ENCODE data around the gene HOXC9. TPM values are rescaled to one million over a fixed set of nuclear protein-coding genes. Genes with fewer than 3 reads are reported as not detected.

Gene HOXC9
- total and polyA plus RNA-seq, 9 of the 15 experiments (the other 6 are each of a cell fraction or from before 2014, with no cell fraction given) = 1.1 to 10.5 (median 9.3) TPM

- TF ChIP-seq RERE (CRISPR knock-in tag; IDR thresholded peaks at IDR 0.05; ENCODE audit: borderline replicate concordance) = no peak
Measured at GRCh38 chr12:53955036-53955775, 44.8 kb upstream of the HOXC9 start (continued).

GRCh38 chr12:53955776-53956250 lies 44.1 kb upstream of the HOXC9 start:
- no peaks in the 10 kb centered on the region for H3K9me3 ChIP-seq (replicated peaks; ENCODE audit: control insufficient read depth, insufficient read depth, low read depth, low read length)
- no peaks in the 10 kb centered on the region for H3K79me2 ChIP-seq (ENCODE audit: control insufficient read depth, insufficient read depth, low read length)
- H3K4me2 ChIP-seq (ENCODE audit: insufficient read depth, low read length) = no peak overlapping the region
- peaks cover 0 to 26% of the 10 kb centered on the region in 2 experiments; a peak in 2 of 5 replicates for H3K4me1 ChIP-seq (replicated peaks in 1 of 2; ENCODE audit: control insufficient read depth in 2 of 2, insufficient read depth in 2 of 2, low read length in 2 of 2)
- DNase-seq (ENCODE audit: extremely low read depth in 1 of 4, low spot score in 3 of 4) = no peak
- 5% methylated on average over 8 of the region's 10 CpGs for WGBS (ENCODE audit: insufficient coverage, low coverage, missing lambda C conversion rate)
- BruUV-seq (replicated peaks) = no TSS peak
- H3K27me3 ChIP-seq (ENCODE audit: control insufficient read depth in 2 of 2, insufficient read depth in 2 of 2, low read length in 2 of 2) = peaks cover 63 to 95% of the 10 kb centered on the region in 2 experiments
- H3K27ac ChIP-seq (ENCODE audit: extremely low read depth, low read depth, low read length) = no peak overlapping the region
- peaks cover 25% of the 10 kb centered on the region for H4K20me1 ChIP-seq (replicated peaks; ENCODE audit: control insufficient read depth, insufficient read depth, low read length)
- ChIA-PET POLR2A (interaction anchor here (0.9 kb wide), 1 partner anchor 11 kb away, joined by 4 read pairs; no protein-coding TSS in a partner anchor), CTCF (ENCODE audit: low intra/inter-chr PET ratio) (no interaction called here)
- intact Hi-C loops (cut with micrococcal nuclease) (no loop called here), in situ Hi-C loops (cut with MboI) (no loop called here)
- no peak overlapping the region for H3K9ac ChIP-seq (ENCODE audit: insufficient read depth in 1 of 2, low read depth in 2 of 2, low read length in 2 of 2)
- no peak overlapping the region for H3K4me3 ChIP-seq
- FAIRE-seq = no peak
- no peaks in the 10 kb centered on the region for H3K9me1 ChIP-seq (ENCODE audit: control insufficient read depth, insufficient read depth, low read length)
- no peaks in the 10 kb centered on the region for H3K36me3 ChIP-seq (ENCODE audit: control insufficient read depth, insufficient read depth, low read length)
- ATAC-seq = no peak
- no peak overlapping the region for H2AFZ ChIP-seq (ENCODE audit: low read depth, low read length)
- TF ChIP-seq ZNF551 (CRISPR knock-in tag; IDR thresholded peaks at IDR 0.05) (no peak), ZMIZ1 (IDR thresholded peaks at IDR 0.05; ENCODE audit: low read depth in 2 of 2, low read length in 2 of 2) (no peak), NFE2L1 (tag; IDR thresholded peaks at IDR 0.05; ENCODE audit: borderline replicate concordance, low read depth) (no peak), NCOA4 (IDR thresholded peaks at IDR 0.05; ENCODE audit: partially characterized antibody) (no peak), ZNF644 (tag; IDR thresholded peaks at IDR 0.05; ENCODE audit: low read depth) (no peak), FOXP1 (CRISPR knock-in tag; IDR thresholded peaks at IDR 0.05) (no peak), COPS2 (conservative IDR thresholded peaks at IDR 0.05) (no peak), ZNF436 (CRISPR knock-in tag; IDR thresholded peaks at IDR 0.05) (no peak), ZBTB17 (CRISPR knock-in tag; IDR thresholded peaks at IDR 0.05) (no peak), SIN3B (IDR thresholded peaks at IDR 0.05; ENCODE audit: low read depth) (no peak)
